Activated CD4-positive, alpha-beta T cell treated with anti-CD3 and anti-CD28 coated beads, Interleukin-2, amount 50 U/mL, for 1 hour (primary cell): ENCODE results near the gene ICA1.

Source experiments
- DNase-seq: peaks from one replicate; pipeline ENCODE4 v3.0.0-alpha.2; 2020

ICA1 gene

DNA sequence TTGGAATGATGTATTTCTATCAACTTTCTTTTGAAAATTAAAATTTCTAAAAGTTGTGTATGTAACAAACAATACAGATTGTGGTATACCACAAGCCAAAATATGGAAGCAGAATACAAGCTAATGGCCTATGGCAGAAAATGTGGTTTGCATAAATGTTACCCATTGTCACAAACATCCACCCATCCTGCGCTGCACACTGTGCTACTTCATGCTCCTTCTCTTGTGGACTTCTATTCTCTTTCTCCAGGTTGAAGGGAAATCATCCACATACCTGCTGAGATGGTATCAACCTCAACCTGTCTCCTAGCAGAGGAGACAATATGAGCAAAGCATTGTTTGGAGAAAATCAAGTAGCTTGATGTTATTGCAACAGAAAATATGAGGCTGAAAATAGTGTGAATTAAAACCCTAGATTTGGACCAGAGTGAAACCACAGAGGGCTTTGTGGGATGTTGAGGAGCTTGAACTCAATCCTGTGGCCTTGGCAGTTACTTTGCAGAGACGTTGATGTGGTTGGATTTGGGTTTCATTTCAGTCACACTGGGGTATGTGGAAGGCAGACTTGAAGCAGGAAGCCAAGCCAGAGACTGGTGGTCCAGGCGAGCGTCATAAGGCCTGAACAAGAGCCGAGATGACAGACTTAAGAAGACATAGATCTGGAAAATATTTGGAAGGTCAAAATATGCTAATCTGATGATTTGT is 63.8 kb downstream of the ICA1 start:
- no peak for DNase-seq

DNA sequence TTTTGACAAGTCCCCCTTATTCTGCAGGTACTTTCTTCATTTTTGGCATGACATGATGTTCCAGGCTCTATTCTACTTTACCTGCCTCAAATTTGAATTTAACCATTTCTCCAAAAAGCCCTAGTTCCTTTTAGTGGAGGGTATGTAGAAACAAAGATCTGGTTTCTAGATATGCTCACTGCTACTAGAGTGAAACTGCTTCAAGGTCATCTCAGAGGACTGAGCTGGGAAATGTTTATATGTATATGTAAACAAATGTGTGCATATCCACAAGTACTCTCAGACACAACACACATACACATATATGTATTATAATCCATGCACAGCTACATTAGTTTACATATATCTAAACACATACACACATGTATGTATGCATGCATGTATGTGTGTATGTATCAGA is 69.1 kb downstream of the ICA1 start:
- no peak for DNase-seq

DNA sequence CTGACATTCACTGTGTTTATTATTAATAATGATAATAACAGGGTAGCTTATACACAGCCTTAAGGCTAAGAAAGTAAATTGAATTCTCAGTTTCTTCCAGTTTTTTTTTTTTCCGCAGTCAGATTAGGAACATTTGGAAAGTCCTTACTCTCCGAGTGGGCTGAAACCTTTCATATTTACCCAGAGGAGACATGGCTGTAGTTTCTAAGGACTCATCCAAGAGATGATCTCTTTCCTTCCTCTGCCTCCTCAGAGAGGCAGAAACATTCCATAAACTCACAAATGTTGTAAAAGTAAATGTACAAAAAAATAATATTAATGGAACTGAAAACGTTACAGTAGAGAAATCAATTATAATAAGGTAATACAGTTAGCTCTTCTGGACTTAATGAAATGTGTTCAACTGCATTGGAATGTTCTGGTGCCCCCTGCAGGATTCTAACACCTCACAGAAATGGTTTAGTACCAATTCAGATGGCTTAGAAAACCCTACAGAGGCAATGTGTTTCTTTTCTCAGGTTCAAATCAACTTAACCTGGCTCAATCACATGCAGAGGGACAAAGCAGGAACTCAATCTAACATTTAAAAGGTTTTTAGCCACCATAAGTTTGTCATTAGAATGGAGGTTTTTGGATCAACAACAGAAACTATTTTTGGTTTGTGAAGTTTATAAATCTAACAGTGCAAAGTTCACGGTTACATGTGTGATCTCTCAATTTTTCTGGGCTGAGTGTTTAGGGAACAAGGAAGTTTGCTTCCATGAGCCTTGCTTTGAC is 71.7 kb downstream of the ICA1 start:
- peak; percentile 67 for DNase-seq

DNA sequence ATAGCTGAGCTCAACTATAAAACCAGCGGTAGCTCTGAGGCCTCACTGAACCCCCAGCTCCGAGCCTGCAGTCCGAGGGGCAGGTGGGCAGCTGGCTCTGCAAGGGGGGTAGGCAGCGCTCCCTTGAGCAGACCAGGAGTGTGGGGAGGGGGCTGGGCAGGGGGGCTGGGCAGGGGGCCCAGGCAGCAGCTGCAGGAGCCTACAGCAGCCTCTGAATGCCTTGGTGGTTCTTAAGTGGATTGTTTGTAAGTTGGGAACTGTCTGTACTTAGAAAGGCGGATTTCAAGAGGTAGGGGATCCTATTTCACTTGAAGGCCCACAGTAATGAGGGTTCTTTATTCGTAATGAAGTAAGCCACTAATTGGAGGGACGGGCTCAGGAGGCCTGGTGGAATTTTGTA is 72.3 kb downstream of the ICA1 start:
- no peak for DNase-seq

DNA sequence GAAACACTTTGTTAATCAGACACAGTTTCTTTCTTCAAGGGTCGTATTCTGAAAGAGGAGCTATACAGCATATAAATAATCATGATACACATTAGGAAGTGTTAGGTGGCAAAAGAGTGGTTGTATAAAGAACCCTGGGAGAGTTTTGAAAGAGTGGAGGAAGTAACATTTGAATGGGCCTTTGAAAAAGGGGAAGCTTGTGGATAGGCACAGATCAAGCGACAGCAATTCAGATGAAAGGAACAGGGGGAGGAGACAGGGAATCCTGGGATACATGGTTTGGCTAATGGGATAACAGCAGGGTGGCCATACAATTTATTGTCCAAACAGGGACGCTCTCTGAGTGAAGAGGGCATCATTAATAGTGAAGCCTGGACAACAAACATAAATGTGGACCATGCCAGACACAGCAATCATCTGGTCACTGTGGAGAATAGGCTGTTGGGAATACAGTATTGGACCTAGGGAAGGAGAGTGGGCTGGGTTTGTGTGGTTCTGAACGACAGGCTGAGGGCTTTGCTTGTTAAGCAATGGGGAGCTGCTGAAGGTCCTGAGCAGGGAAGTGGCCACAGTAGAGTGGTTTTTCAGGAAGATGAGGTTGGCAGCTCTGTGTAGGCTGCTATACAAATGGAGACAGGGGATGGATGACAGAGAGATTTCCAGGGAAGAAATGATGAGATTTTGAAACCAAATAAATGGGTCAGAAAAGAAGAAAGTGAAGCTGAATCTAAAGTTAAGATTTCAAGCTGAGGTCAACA is 75.9 kb downstream of the ICA1 start:
- no peak for DNase-seq

DNA sequence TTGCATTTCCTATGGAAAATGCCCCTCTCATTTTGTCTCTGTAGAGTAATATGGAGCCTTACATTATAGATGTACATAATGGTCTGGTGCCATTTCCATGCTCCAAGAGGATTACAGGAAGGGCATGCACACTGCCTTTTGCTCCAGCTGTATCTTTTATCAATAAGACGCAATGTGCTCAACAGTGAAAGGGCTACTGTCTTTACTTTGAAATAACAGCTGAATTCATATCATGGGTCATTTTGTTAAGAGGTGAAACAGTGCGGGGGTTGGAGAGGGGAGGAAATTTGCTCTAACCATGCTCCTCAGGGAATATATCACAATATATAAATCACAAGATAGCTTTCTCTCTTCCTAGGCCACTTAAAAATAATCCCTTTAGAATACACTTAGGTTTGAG is 77.7 kb downstream of the ICA1 start:
- no peak for DNase-seq

DNA sequence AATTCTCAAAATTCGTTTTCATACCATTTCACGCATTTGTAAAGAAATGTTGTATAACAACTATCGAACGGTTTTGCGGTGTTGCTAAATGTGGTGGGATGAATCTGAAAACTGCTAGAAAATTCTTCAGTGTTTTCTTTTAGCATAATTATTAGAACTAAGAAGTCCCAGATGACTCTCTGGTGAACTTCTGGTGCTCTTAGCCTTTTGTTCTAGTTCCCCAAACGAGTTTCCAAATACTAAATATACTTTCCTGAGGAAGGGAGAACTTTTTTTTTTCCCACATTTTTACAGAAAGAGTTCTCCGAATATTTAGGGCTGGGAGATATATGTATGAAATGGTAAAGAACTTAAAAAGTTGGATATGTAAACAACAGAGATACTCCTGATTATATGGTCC is 82.5 kb downstream of the ICA1 start:
- no peak for DNase-seq

DNA sequence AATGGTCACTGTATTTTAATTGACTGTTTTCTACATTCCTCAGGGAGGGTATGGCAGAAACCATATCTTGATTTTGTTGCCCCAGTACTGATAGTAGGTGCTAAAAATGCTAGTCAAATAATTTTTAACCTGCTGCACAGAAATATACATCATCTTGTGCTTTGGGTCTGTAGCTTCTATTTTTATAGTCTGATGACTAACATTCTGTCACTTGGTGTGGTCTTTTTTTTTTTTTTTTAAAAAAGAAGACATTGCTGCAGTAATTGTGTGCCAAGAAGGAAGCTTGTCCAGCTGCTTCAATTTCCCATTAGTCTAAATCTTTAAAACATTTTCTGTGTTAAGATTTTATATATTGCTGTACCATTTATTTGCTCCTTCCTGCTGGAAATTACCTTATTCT is 83.6 kb downstream of the ICA1 start:
- no peak for DNase-seq

DNA sequence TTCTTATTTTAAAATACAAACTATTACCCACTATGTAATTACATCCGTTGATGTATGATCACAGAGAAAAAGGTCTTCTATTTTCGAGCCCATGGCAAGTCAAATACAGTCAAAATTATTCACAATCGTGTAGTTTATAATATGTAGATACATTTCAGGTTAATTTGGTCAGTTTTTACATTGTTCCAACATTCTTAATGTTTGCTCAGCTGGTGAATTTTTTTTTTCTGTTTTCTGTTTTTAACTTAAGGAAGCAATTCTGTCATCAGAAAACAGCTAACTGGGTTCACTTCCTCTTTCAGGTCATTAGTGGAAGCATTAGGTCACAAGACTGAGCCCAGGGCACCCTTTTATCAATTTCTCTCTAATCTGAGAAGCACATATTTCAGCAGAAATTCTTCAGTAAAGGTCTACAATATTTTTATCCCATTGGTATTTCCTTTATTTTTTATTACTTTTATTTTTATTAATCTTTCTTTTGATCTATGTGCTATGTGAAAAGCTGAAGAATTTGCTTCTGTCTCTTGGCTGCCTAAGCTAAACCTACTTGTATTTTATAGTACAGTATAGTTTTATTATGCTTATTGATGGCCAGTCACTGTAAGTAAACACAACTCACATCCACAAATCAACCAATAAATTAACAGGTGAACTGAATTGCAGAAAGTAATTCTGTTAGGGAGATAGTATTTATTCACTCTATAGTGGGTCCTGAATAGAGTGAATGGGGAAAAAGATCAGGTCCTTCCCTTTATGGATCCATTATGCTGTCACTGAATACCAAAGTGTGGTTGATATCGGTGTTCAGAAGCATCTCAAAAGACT is 84.6 kb downstream of the ICA1 start:
- DNase-seq, result no peak

DNA sequence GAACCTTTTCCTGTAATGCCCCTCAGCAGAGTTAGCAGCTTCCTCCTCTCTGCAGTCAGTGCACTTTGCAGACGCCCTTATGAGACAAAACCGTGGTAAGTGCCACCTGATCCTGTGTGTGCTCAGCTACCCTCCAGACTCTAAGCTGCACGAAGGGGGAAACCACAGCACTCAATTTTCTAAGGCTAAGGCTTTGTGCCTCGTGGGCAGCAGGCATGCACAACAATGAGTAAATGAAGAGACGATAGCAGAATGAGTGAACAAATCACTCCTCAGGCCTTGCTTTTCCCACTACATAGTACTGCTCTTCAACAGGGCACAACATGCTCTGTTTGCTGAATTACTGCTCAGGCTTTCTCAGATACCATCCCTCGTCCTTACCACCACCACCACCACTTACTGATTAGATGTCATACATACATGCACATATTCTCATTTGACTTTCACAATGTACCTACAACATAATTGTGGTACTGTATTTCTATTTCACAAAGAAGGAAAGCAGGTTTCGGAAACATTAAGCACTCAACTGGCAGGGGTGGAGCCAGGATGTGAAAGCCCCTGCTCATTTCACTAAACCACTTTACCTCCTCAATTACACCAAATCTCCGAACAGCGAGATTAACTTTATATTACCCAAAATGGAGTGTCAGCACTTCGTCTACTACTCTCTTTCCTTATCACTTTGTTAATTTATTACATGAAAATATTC is 85.4 kb downstream of the ICA1 start:
- peak; percentile 56 for DNase-seq

DNA sequence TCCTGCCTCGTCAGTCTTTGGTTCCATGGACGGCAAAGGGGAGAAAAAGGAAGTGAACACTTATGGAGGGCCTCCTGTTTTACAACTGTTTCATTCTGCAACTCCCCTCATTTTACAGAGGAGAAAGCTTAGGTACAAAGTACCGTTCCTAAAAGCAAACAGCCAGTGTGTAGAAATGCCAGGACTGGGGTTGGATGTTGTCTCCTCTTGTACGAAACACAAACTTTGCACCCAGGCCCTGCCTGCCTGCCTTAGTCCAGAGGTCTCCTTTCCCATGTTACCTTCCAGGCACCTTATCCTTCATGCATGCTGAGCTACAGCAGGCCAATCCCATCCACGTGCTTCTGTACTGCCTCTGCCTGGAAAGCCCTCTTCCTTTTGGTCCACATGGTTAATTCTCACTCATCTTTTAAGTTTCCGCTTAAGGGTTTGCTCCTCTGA is 86.0 kb downstream of the ICA1 start:
- no peak for DNase-seq

DNA sequence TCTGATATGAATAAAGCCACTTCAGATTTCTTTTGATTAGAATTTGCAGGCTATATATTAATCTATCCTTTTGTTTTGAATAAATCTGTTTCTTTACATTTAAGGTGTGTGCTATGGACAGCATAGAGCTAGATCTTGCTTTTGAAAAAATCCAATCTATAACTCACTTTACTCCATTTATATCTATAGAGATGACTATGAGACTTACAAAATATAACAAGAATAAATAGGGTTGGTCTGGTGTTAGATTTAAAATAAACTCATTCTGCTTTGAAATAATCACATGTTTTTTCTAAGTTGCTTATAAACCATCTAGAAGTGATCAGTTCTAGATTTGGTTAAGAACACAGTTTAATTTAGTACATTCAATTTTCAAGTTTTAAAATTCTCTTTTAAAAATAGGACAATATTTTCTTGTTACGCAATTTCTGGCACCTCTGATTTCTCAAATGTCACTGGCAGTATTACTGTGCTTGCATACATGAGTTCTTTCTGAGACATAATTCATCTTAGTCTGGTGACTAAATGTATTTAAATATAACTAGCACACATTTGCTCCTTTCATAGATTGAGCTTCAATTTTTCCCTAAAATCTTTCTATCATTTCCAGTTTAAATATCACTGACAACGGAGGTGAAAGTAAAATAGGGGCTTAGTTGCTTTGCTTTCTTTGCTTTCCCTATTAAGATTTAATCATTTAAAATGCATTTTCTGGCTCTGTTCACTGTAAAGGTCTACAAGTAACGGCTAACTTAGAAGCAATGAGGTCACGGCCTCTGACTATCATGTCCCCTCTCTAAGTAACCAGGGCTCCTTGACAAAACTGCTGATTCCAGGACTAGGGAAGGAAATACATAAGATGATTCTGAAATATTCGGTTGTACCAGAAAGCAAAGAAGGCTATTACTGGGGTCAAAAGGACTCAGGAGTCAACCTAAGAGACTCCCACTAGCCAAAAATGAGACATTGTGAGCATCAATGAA is 89.3 kb downstream of the ICA1 start:
- DNase-seq, result no peak

DNA sequence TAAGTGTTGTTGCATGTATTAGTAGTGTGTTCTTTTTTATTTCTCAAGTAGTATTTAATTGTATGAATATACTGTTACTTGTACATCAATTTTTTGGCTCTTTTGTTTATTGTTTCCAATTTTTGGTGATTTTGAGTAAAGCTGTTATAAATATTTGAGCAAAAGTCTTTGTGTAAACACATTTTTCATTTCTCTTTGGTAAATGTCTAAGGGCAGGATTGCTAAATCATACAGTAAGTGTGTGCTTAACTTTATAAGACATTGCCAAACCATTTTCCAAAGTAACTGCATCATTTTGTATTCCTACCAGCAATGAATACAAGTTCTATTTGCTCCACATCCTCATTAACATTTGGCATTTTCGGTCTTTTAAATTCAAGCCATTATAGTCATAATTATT is 92.8 kb downstream of the ICA1 start:
- no peak for DNase-seq

DNA sequence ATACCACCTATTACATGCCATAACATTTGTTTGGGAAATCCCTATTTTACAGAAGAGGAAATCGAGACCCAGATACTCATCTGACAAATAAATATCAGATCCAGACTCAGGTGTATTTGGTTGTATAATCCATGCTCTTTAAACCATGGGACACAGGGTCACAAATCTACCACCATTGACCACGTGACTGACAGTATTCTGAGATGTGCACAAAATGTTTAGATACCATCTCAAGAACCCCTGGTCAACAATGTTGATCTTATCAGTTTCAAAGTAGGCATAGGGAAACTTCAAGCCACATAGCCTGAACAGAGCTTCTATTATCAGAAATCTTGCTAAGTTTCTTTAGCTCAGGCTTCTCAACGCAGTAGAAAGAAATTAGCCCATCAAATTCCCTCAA is 93.6 kb downstream of the ICA1 start:
- DNase-seq, result no peak

DNA sequence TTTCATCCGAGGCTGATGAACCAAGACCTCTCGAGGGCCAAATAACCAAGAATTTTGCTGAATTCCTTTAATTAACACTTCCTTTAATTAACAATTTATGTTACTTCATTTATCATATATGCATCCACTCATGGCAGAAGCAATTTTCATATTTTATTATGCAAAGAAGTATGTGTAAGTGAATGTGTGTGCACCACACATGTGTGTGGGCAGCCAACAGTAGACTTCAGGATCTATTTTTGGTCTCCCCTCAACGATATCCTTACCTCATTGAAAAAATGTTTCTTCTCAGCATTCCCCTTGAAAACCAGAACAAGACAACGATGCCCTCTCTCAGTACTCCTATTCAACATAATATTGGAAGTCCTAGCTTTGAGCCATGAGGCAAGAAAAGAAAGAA is 96.8 kb downstream of the ICA1 start:
- DNase-seq, result no peak

DNA sequence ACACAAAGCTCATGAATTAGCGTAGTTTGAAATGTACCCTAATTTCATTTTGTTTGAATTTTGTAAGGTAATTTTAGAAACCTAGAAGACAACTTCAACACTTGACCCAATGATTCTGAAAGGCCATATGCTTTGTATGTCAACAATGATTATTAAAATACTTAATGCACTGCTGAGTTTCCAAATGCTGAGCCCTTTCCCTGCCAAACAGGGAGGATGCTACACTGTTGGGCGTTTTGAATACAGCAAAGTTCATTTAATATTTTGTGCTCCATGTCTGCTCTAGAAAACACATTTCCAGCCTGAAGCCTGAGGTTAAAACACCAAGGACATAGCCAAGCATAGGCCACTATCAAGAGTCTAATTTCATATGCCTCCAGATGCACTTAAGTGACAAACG is 99.8 kb downstream of the ICA1 start:
- DNase-seq, result no peak

DNA sequence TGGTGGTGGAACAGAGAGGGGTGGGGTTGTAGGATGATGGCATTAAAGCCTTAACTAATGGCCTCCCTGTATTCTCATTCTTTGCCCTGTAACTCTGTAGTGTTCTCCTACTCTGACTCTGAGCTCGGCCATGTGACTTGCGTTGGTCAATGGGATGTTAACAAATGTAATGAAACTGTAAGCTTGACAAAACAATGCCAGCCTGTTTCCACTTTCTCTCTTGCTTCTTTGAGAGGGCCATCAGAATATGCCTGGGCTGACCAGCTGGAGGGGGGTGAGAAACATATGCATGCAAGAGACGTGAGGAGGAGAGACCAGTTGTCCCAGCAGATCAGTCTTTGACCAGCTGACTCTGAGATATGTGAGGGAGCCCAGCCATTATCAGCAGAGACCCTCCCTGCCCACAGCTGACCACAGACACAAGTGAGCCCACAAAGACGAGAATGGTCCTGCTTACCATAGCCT is 100.6 kb downstream of the ICA1 start:
- DNase-seq, result no peak

DNA sequence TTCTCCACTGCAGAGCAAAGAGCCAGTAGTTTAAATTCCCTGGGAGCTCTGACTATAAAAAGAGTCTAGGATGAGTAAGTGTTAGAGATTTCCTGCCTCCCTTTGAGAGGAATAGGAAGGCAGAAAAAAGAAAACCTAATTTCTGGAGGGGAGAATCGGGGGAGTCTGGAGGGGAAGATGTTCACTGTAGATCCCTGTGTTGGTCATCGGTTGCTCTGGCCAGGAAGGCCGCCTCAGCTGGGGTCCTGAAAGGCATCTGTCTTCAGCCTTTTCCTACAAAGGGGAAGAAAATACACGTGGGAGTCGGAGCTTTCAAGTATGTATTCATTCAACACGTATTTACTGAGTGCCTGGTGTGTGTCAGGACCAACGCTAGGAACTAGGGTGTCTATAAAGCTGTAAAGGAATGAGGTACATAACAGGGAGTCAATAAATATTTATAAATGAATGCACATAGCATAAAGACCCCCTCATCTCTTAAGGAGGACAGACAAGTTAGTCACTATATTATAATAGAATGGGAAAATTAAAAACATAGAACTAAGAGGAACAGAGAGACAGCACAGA is 101.1 kb downstream of the ICA1 start:
- no peak for DNase-seq

DNA sequence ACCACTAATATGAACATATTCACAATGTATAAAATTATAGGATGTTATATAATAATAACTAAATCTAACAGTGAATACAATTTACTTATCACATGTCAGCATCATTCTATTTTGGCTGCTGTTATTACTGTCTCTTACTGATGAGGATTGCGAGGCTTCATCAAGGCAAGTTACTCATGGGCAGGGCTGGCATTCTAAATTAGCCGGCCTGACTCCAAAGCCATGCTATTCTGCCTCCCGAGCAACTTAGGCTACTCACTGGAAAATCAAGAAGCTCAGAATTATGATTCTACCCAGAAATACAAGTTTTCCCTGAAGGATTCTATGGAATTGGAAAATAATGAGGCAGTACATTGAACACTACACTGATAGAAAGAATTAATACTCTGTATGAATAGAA is 101.7 kb downstream of the ICA1 start:
- no peak for DNase-seq

DNA sequence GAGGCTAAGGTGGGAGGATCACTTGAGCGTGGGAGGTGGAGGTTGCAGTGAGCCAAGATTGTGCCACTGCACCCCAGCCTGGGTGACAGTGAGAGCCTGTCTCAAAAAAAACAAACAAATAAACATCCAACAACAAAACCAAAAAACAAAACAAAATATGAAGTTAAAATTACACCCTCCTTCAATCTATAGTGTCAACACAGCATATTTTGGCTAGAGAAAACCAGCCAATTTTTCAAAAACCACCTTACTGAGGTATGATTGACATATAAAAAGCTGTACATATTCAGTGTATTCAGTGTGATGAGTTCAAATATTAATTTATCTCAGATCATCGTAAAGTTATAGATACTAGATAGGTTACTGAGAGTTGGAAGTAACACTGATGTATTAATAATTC is 102.4 kb downstream of the ICA1 start:
- DNase-seq, result no peak

DNA sequence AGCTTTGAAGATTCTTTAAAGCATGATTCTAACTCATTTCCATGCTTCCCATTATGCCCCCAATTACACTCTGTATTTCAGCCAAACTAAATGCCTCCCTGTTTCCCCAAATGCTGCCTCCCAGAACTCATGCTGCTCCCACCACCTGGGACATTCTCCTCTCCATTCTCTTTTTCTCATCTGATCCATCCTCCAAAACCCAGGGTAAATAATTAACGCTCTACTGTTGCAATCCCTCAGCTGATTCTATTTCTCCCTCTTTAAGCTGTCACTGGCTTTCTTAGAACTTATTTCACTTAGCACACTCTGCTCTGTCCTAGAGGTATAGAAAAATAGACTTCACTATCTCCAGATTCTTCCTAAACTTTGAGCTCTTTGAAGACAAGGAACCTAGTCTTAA is 104.7 kb downstream of the ICA1 start:
- DNase-seq, result no peak
